K562 (cell line): ENCODE results near the gene CHCHD6.

Experiments
- PATZ1 ChIP-seq: fragments of 250-450 bp; sonication (Bioruptor Pico); IDR thresholded peaks from 2 replicates; pipeline ENCODE4 v1.5.0; 2020; ENCODE audit warnings: mild to moderate bottlenecking, borderline replicate concordance
- RHOXF2B ChIP-seq: fragments of 250-450 bp; sonication (Bioruptor Pico); conservative IDR thresholded peaks from 2 replicates; pipeline ENCODE4 v1.5.1; 2021

- no peak for TF ChIP-seq PATZ1 (CRISPR knock-in tag)
- no peak for TF ChIP-seq RHOXF2B (CRISPR knock-in tag)
Observed at GRCh38 chr3:126931806-126932187, 227.8 kb downstream of the CHCHD6 start.
